Right lobe of liver (tissue), 6 donors: ENCODE results near the gene AGFG1. TPM values are rescaled to one million over a fixed set of nuclear protein-coding genes. Genes with fewer than 3 reads are reported as not detected.
A peak's percentile ranks its signal among the peaks of the same experiment; 100 is the strongest.

ENCODE experiments used
- ATAC-seq, 4 donors: fragments of 200-7000 bp; cut with Tn5 transposase; one replicate each; pipeline ENCODE4 v1.9.1; 2020; ENCODE audit warnings: mild to moderate bottlenecking in 4 of 4, moderate library complexity in 4 of 4
- DNase-seq, 3 donors: peaks; one replicate each; pipeline ENCODE4 v3.0.0-alpha.2; 2020
- H3K27ac ChIP-seq, 3 donors: fragments of 200-600 bp; one replicate each; pipeline ENCODE4 v1.8.0; 2022
- H3K27me3 ChIP-seq, 2 donors: fragments of 200-600 bp; one replicate each; pipeline ENCODE4 v1.8.0; 2022
- H3K36me3 ChIP-seq, 4 donors: fragments of 200-600 bp; sonication (generic) in 1 of 4; one replicate each; pipeline versions ENCODE4 v1.5.1 to v1.8.0; 2017 to 2022; ENCODE audit warnings: control low read depth in 1 of 4
- H3K4me1 ChIP-seq, 4 donors: fragments of 200-600 bp; sonication (generic) in 1 of 4; one replicate each; pipeline versions ENCODE4 v1.5.1 to v1.8.0; 2017 to 2022; ENCODE audit warnings: control low read depth in 1 of 4
- H3K4me3 ChIP-seq, 3 donors: fragments of 200-600 bp; one replicate each; pipeline ENCODE4 v1.8.0; 2022
- H3K9me3 ChIP-seq, 4 donors: fragments of 200-600 bp; sonication (generic) in 1 of 4; one replicate each; pipeline versions ENCODE4 v1.5.1 to v1.8.0; 2017 to 2022; ENCODE audit warnings: control low read depth in 1 of 4
- CTCF ChIP-seq, 4 donors: fragments of 200-600 bp in 3 of 4; fragments of 450-650 bp in 1 of 4; IDR thresholded peaks; one replicate each; pipeline versions ENCODE4 v1.5.1 to v1.8.0; 2016 to 2022; ENCODE audit warnings: antibody characterized with exemption in 4 of 4, mild to moderate bottlenecking in 2 of 4
- POLR2A ChIP-seq: fragments of 450-650 bp; IDR thresholded peaks from one replicate; pipeline ENCODE4 v1.6.1; 2017; ENCODE audit warnings: antibody characterized with exemption, mild to moderate bottlenecking
- WGBS: methylation state at CpG from one replicate; pipeline ENCODE4 v1.1.6; 2018; ENCODE audit warnings: low coverage, low lambda C conversion rate; ENCODE audit not compliant: insufficient coverage; ENCODE audit errors: missing lambda C conversion rate; 5-methylcytosine and 5-hydroxymethylcytosine counted together
- intact Hi-C, 2 donors: fragments of 100-400 bp; cut with DNase I; formaldehyde crosslinking; loops; one replicate each; pipeline versions ENCODE4 v1.11.2 to v1.14.1; 2022
- total RNA-seq, 6 experiments: library from RNA; depleted of rRNA in 2 of 6; stranded (reverse); fragments of >200 nt in 2 of 6; fragmentation: NEBNext Ultra II Directional in 3 of 6; extraction: Animal tissue kit (Norgen Biotek cat#: 25700) in 3 of 6; gene quantifications; one replicate each; pipeline versions ENCODE4 v1.1.0 to v1.2.4, GENCODE V29; 2016 to 2023
- donor health status: DM: no; HTN: yes; CAD: no.
- donor health status: DM: no; HTN: no; CAD: no.
- donor health status: DM: no; HTN: no; CAD: no.
- donor health status: DM: no; HTN: yes; CAD: no.
- donor health status: DM: no; HTN: yes; CAD: no.

The AGFG1 gene
- total RNA-seq, 6 experiments from 2014 or later, result 25.2 to 70.0 (median 39.5) TPM

- TF ChIP-seq POLR2A, result no peak
- no peak for TF ChIP-seq CTCF (IDR thresholded peaks at IDR 0.05)
- 82% methylated on average over 4 of the region's 4 CpGs for WGBS
- ATAC-seq (peak in 1 of 4 donors; percentile 16), DNase-seq (no peak)
- H3K4me3 ChIP-seq, result no peak overlapping the region
- H3K4me1 ChIP-seq, result peaks cover 0 to 24% (median under 1%) of the 10 kb centered on the region in 4 donors
- H3K27me3 ChIP-seq, result no peaks in the 10 kb centered on the region
- H3K36me3 ChIP-seq, result no peaks in the 10 kb centered on the region
- H3K27ac ChIP-seq, result no peak overlapping the region
- no peaks in the 10 kb centered on the region for H3K9me3 ChIP-seq
- intact Hi-C loops, result no loop called here
Observed at GRCh38 chr2:227456772-227457171, 15.2 kb upstream of the AGFG1 start.

GRCh38 chr2:227460070-227460485 is 11.9 kb upstream of the AGFG1 start:
- ATAC-seq, result no peak
- intact Hi-C loops, result no loop called here

GRCh38 chr2:227460833-227461232 is 11.1 kb upstream of the AGFG1 start:
- Histone ChIP-seq H3K36me3 (no peaks in the 10 kb centered on the region), H3K27ac (no peak overlapping the region), H3K4me3 (no peak overlapping the region), H3K27me3 (no peaks in the 10 kb centered on the region), H3K9me3 (no peaks in the 10 kb centered on the region), H3K4me1 (peaks cover 0 to 4% (median 1%) of the 10 kb centered on the region in 4 donors)
- WGBS, result 82% methylated on average over 2 of the region's 3 CpGs
- no peak for DNase-seq
- ATAC-seq, result no peak
- intact Hi-C loops, result no loop called here
- TF ChIP-seq POLR2A (no peak), CTCF (IDR thresholded peaks at IDR 0.05) (no peak)

More at GRCh38 chr2:227460070-227460485, 11.9 kb upstream of the AGFG1 start:
- WGBS, result 62% methylated on average over 6 of the region's 8 CpGs
- TF ChIP-seq POLR2A, result no peak
- no peak for TF ChIP-seq CTCF (IDR thresholded peaks at IDR 0.05)
- Histone ChIP-seq H3K36me3 (no peaks in the 10 kb centered on the region), H3K27ac (no peak overlapping the region), H3K4me1 (peaks cover 0 to under 1% (median 0%) of the 10 kb centered on the region in 4 donors), H3K9me3 (no peaks in the 10 kb centered on the region), H3K27me3 (no peaks in the 10 kb centered on the region), H3K4me3 (no peak overlapping the region)
- DNase-seq, result no peak

- no peaks in the 10 kb centered on the region for H3K27me3 ChIP-seq
- H3K36me3 ChIP-seq, result no peaks in the 10 kb centered on the region
- no peak overlapping the region for H3K4me3 ChIP-seq
- no peak overlapping the region for H3K27ac ChIP-seq
- peaks cover 0 to 15% (median 7%) of the 10 kb centered on the region in 4 donors for H3K4me1 ChIP-seq
- ATAC-seq (no peak), DNase-seq (no peak)
- WGBS, result 84% methylated on average over 4 of the region's 4 CpGs
- H3K9me3 ChIP-seq, result no peaks in the 10 kb centered on the region
- TF ChIP-seq CTCF (IDR thresholded peaks at IDR 0.05), result no peak
- no peak for TF ChIP-seq POLR2A
- intact Hi-C loops, result no loop called here
Observed at GRCh38 chr2:227461811-227462461, 10.0 kb upstream of the AGFG1 start.
